ENCODE data around the gene TBC1D8B.
"Not testable (repeated sequence)": the region's sequence is repeated elsewhere in the genome, so short reads cannot be mapped to it uniquely, and the experiment has no call there.

TBC1D8B gene

GRCh38 chrX:106802388-106803275 lies at the start of gene TBC1D8B:
Gene TBC1D8B (plus strand): TSS chrX:106802673. CDS start chrX:106802854, 181 bp downstream.
- peak in 2 of 4 experiments; percentile 1 to 19 for DNase-seq (ENCODE audit: low read depth in 4 of 4, low spot score in 1 of 4)

- DNase-seq (ENCODE audit: low read depth in 4 of 4, low spot score in 1 of 4), result not testable (repeated sequence)
Measured at GRCh38 chrX:106769288-106769687, 33.2 kb upstream of the TBC1D8B start.

- DNase-seq (ENCODE audit: low read depth in 4 of 4, low spot score in 1 of 4), result no peak
Measured at GRCh38 chrX:106774981-106775380, 27.5 kb upstream of the TBC1D8B start.

GRCh38 chrX:106780264-106780663 lies 22.2 kb upstream of the TBC1D8B start:
- no peak for DNase-seq (ENCODE audit: low read depth in 4 of 4, low spot score in 1 of 4)

- no peak for DNase-seq (ENCODE audit: low read depth in 4 of 4, low spot score in 1 of 4)
Measured at GRCh38 chrX:106780664-106781377, 21.7 kb upstream of the TBC1D8B start.

- no peak for DNase-seq (ENCODE audit: low read depth in 4 of 4, low spot score in 1 of 4)
Measured at GRCh38 chrX:106783716-106784115, 18.8 kb upstream of the TBC1D8B start.

GRCh38 chrX:106791495-106791894 lies 11.0 kb upstream of the TBC1D8B start:
- DNase-seq (ENCODE audit: low read depth in 4 of 4, low spot score in 1 of 4), result no peak

- no peak for DNase-seq (ENCODE audit: low read depth in 4 of 4, low spot score in 1 of 4)
Measured at GRCh38 chrX:106802063-106802387, 448 bp upstream of the TBC1D8B start.

GRCh38 chrX:106811131-106811910 lies 8.8 kb downstream of the TBC1D8B start:
- DNase-seq (ENCODE audit: low read depth in 4 of 4, low spot score in 1 of 4), result no peak

GRCh38 chrX:106812930-106813329 lies 10.5 kb downstream of the TBC1D8B start:
- DNase-seq (ENCODE audit: low read depth in 4 of 4, low spot score in 1 of 4), result not testable (repeated sequence)

GRCh38 chrX:106814093-106814492 lies 11.6 kb downstream of the TBC1D8B start:
- DNase-seq (ENCODE audit: low read depth in 4 of 4, low spot score in 1 of 4), result not testable (repeated sequence)

GRCh38 chrX:106862972-106863688 lies 60.7 kb downstream of the TBC1D8B start:
- no peak for DNase-seq (ENCODE audit: low read depth in 4 of 4, low spot score in 1 of 4)

GRCh38 chrX:106863697-106864096 lies 61.2 kb downstream of the TBC1D8B start:
- DNase-seq (ENCODE audit: low read depth in 4 of 4, low spot score in 1 of 4), result no peak

- DNase-seq (ENCODE audit: low read depth in 4 of 4, low spot score in 1 of 4), result not testable (repeated sequence)
Measured at GRCh38 chrX:106872796-106873195, 70.3 kb downstream of the TBC1D8B start.

GRCh38 chrX:106874075-106874474 lies 71.6 kb downstream of the TBC1D8B start:
- DNase-seq (ENCODE audit: low read depth in 4 of 4, low spot score in 1 of 4), result no peak

GRCh38 chrX:106875151-106875550 lies 72.7 kb downstream of the TBC1D8B start:
- no peak for DNase-seq (ENCODE audit: low read depth in 4 of 4, low spot score in 1 of 4)

GRCh38 chrX:106889468-106889867 lies 87.0 kb downstream of the TBC1D8B start:
- no peak for DNase-seq (ENCODE audit: low read depth in 4 of 4, low spot score in 1 of 4)

GRCh38 chrX:106891762-106892460 lies 89.4 kb downstream of the TBC1D8B start:
- DNase-seq (ENCODE audit: low read depth in 4 of 4, low spot score in 1 of 4), result no peak

GRCh38 chrX:106894392-106894909 lies 92.0 kb downstream of the TBC1D8B start:
- DNase-seq (ENCODE audit: low read depth in 4 of 4, low spot score in 1 of 4), result peak in 3 of 4 experiments; percentile 14 to 26 (median 21)

GRCh38 chrX:106894978-106895452 lies 92.5 kb downstream of the TBC1D8B start:
- DNase-seq (ENCODE audit: low read depth in 4 of 4, low spot score in 1 of 4), result no peak
